Measurements from ENCODE around the gene CAV1. TPM values are rescaled to one million over a fixed set of nuclear protein-coding genes. Genes with fewer than 3 reads are reported as not detected.

The CAV1 gene
- total RNA-seq, 4 donors from 2014 or later, result 21.7 to 171 (median 86.8) TPM

DNA sequence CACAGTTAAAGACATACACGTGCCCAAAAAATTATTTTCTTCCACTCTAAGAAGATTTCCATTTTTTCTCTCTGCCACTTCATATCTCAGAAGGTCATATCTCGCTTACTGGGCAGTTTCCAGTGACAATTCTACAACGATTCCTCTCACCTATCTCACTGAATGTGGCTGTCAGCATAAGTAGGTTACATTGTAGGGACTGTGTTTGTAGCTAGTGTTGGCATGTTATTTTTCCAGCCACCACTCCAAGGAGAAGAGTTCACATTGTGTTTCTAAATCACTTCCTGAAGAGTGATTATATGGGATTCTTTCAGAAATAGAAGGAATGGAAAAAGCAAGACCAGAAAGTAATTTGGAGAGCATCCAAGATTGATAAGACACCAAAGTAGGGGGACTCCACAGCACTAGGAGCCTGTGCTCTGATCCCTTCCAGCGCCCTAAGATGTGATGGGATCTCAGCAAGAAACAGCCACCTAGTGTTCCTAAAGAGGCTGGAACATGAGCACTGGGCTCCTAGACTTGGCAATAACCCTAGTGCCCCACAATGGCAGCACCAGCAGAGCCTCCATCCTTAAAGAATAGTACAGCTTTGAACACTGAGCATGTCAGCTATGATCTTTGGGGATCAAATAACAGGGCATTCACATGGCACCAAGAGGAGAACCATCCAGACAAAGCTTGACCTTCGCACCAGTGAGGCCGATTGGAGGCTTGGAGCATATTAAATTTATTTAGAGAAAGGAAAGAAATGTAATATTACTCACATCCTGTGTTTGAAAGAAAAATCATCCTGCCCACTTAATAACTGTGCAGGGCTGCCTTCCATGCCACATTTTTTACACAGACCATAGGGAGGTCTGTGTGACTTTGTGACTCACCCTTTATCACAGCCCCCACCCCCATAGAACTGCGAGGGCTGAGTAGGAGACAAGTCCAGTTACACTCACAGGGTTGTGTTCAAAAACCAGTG lies 51.8 kb downstream of the CAV1 start:
- DNase-seq, result no peak
- H3K4me3 ChIP-seq, result no peak overlapping the region
- WGBS, 2 donors, result 67 to 72% methylated on average over 7 of the region's 7 CpGs
- intact Hi-C loops (cut with DNase I), result no loop called here
- H3K4me1 ChIP-seq, result peaks cover 0 to 41% (median 9%) of the 10 kb centered on the region in 3 donors
- no peaks in the 10 kb centered on the region for H3K27me3 ChIP-seq
- no peaks in the 10 kb centered on the region for H3K9me3 ChIP-seq
- H3K36me3 ChIP-seq, result no peaks in the 10 kb centered on the region
- H3K27ac ChIP-seq, result peak overlapping the region in 3 of 4 donors; percentile 24 to 74 (median 62)
- TF ChIP-seq POLR2A (IDR thresholded peaks at IDR 0.05) (no peak), CTCF (IDR thresholded peaks at IDR 0.05) (no peak)

DNA sequence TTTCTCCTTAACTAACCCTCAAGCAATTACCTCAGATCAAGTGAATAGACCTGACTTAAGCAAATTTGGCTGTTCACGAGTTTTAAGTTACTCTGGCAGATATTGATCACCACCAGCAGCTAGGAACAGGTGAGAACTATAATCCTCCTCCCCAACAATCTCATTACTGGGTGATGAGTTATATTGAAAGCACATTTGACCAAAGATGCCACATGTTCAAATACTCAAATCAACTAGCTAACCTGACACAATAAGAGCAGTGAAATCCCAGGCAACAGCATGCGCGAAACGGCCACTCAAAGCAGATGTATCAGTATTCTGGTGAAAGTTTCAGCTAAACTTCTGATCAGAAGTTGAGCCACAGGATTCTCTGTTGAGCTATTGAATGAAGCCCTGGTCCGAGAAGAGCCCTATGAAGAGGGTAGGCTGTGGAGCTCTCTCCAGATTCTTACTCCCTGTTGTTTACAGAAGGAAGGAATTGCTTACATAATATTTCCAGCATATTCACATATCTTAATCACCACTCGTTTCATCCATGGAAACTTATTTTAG lies 52.6 kb downstream of the CAV1 start:
- 49 to 65% methylated on average over 6 of the region's 6 CpGs for WGBS, 2 donors
- intact Hi-C loops (cut with DNase I), result no loop called here
- no peak for TF ChIP-seq POLR2A (IDR thresholded peaks at IDR 0.05)
- TF ChIP-seq CTCF (IDR thresholded peaks at IDR 0.05), result no peak
- Histone ChIP-seq H3K4me3 (no peak overlapping the region), H3K36me3 (no peaks in the 10 kb centered on the region), H3K4me1 (peaks cover 0 to 36% (median 9%) of the 10 kb centered on the region in 3 donors), H3K9me3 (no peaks in the 10 kb centered on the region), H3K27ac (peak overlapping the region in 3 of 4 donors; percentile 32 to 74 (median 62)), H3K27me3 (no peaks in the 10 kb centered on the region)
- DNase-seq, result no peak

- peaks cover 0 to 34% (median 12%) of the 10 kb centered on the region in 3 donors for H3K4me1 ChIP-seq
- H3K27me3 ChIP-seq, result no peaks in the 10 kb centered on the region
- intact Hi-C loops (cut with DNase I), result no loop called here
- H3K36me3 ChIP-seq, result no peaks in the 10 kb centered on the region
- no peaks in the 10 kb centered on the region for H3K9me3 ChIP-seq
- H3K27ac ChIP-seq, result peak overlapping the region in 1 of 4 donors; percentile 32
- 89 to 94% methylated on average over 3 of the region's 3 CpGs for WGBS, 2 donors
- DNase-seq, result no peak
- no peak overlapping the region for H3K4me3 ChIP-seq
- TF ChIP-seq CTCF (IDR thresholded peaks at IDR 0.05), result no peak
- no peak for TF ChIP-seq POLR2A (IDR thresholded peaks at IDR 0.05)
Observed at GRCh38 chr7:116578526-116578925, 53.7 kb downstream of the CAV1 start.

DNA sequence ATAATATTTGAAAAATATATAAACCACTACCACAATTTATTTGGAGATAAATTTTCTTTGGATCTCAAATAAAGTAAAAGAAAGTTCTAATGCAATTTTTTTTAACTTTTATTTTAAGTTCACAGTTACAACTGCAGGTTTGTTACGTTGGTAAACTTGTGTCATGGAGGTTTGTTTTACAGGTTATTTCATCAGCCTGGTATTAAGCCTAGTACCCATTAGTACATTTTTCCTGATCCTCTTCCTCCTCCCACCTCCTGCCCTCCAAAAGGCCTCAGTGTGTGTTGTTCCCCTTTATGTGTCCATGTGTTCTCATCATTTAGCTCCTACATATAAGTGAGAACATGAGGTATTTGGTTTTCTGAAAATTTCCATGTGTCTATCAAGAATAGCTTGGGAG lies 54.5 kb downstream of the CAV1 start:
- 83 to 90% methylated on average over 1 of the region's 1 CpG for WGBS, 2 donors
- Histone ChIP-seq H3K27ac (no peak overlapping the region), H3K27me3 (no peaks in the 10 kb centered on the region), H3K4me3 (no peak overlapping the region), H3K4me1 (peaks cover 0 to 26% (median 12%) of the 10 kb centered on the region in 3 donors), H3K9me3 (no peaks in the 10 kb centered on the region), H3K36me3 (no peaks in the 10 kb centered on the region)
- intact Hi-C loops (cut with DNase I), result no loop called here
- DNase-seq, result no peak
- TF ChIP-seq CTCF (IDR thresholded peaks at IDR 0.05), result no peak
- no peak for TF ChIP-seq POLR2A (IDR thresholded peaks at IDR 0.05)

DNA sequence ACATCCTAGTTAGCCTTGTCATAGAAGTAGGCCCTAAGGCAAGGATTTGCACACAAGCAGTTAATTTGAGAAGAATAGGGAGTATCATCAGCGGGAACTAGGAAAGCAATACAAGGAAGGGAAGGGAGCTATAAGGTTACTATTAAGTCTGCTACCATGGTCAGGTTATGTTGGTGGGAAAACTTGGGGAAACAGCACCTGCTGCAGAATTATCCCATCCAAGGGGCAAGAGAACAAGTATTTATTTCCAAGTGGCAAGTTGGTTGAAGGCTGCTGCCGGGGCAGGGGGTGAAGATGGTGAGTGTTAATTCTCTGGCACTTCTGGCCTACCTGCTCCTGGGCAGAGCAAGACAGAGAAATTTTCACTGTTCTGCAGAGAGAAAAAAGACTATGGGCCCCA lies 55.0 kb downstream of the CAV1 start:
- intact Hi-C loops (cut with DNase I), result loop anchor here (10.0 kb wide), 2 partner anchors 45 to 405 kb away; no protein-coding TSS in a partner anchor
- 89 to 93% methylated on average over 2 of the region's 2 CpGs for WGBS, 2 donors

More for the DNA sequence above, 55.0 kb downstream of the CAV1 start:
- Histone ChIP-seq H3K36me3 (no peaks in the 10 kb centered on the region), H3K4me3 (no peak overlapping the region), H3K27me3 (no peaks in the 10 kb centered on the region), H3K9me3 (no peaks in the 10 kb centered on the region), H3K4me1 (peaks cover 0 to 21% (median 12%) of the 10 kb centered on the region in 3 donors), H3K27ac (no peak overlapping the region)
- DNase-seq, result no peak
- no peak for TF ChIP-seq POLR2A (IDR thresholded peaks at IDR 0.05)
- TF ChIP-seq CTCF (IDR thresholded peaks at IDR 0.05), result no peak
